ENCODE measurements around the gene CACNA2D4.

CACNA2D4 gene

DNA sequence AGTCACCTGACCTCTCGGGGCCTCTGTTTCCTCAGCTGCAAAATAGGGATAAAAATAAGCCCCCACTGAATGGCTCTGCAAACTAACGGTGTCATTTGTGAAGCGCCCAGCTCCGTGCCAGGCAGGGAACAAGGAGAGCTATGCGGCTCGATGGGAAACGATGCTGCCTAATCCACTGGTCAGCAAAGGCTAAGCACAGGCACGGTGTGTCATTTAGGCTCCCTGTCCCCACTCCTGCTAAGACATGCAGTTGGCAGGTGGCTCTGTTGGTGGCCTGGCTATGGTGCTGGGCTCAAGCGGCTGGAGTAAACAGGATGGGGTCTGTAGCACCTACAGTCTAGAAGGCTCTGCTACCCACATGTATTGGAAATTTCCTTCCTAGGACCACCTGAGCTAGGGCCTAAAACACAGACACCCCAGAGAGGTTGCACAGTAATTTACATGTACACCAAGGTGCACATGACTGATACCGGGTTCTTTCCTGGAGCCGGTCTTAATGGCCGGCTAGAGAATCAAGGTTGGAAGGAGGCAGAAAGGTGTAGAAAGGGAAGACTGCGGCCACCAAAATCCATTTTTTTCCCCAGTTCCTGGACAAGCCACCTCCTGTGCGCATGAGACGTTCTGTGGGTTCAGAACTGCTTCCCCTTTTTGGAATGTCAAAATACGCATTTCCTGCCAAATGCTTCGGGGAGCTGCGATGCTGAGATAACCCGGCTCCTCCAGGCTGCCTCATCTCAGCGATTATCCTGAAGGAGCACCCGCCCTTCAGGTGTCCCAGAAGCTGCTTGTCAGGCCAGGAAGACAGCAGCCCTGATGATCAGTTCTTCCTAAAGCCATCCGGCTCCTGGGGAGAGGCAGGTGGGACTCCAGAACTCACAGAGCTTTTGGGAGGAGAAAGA, 1.0 kb downstream of the CACNA2D4 start:
- no peak for FAIRE-seq

DNA sequence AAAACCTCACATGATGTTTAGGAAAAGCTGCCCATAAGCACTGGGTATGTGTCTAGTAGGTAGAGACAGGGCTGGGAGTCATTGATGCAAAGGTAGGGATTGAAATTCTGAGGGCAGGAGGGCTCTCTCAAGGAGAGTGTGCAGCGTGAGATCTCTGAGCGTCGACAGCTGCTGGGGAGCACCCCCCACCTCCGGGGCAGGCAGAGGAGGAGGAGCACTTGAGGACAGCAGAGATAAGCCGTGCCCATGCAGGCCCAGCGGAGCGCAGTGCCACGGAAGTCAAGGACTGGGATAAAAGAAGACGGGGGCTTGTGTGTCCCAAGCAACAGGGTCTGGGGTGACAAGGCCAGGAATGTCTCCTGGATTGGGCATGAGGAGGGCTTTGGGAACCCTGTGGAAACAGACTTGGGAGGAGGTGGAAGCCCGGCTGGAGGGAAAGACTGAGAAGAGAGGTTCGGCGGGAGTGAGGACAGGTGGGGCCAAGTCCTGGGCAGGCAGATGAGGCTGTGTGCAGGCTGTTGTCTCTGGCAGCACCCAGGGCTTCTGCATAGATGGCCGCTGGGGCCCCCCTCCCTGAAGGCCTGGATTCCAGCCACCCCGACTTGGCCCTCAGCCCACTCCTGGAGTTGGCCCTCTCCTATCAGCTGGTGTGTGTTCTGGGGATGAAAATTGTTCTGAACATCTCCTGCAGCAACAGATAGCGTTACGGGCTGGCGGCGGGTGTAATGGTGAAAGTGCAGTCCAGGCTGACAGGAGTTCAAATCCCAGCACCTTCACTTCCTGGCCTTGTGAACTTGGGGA, 1.9 kb downstream of the CACNA2D4 start:
- no peak for FAIRE-seq

DNA sequence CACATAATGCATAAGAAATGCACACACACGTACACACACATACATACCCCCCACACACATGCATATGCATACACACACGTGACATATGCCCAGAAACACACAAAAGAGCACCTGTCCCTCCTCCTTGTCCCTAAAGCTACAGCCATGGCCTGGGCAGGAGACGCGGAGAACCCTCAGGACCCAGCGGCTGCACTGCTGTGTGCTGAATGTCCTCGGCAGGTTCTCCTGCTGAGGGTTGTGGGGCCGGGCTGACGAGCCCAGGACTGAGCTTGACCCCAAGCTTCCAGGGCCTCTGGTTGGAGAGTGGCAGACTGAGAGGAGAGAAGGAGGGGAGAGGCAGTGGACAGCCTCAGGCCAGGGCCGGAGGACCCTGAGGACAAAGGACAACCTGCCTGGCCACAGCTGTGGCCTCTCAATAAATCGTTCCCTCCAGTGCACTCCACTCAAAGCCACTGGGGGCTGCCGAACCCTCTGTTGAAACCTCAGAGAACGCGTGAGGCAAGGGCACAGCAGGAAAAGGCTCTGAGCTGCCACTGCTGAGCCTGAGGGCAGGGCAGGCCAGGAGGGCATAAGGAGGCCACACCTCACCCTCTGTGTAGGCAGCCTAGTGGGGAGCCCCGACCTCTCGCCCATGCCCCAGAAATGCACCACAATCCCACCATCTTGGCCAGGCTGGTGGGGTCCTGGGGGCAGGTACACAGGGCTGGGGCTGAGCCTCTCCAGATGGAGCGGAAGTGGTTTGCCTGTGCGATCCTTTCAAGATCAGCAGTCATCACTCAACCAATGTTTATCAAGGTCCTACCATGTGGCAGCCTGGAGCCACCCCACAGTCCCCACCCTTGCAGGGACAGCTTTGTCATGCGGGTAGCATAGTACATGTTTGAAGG, 3.1 kb downstream of the CACNA2D4 start:
- FAIRE-seq = no peak

DNA sequence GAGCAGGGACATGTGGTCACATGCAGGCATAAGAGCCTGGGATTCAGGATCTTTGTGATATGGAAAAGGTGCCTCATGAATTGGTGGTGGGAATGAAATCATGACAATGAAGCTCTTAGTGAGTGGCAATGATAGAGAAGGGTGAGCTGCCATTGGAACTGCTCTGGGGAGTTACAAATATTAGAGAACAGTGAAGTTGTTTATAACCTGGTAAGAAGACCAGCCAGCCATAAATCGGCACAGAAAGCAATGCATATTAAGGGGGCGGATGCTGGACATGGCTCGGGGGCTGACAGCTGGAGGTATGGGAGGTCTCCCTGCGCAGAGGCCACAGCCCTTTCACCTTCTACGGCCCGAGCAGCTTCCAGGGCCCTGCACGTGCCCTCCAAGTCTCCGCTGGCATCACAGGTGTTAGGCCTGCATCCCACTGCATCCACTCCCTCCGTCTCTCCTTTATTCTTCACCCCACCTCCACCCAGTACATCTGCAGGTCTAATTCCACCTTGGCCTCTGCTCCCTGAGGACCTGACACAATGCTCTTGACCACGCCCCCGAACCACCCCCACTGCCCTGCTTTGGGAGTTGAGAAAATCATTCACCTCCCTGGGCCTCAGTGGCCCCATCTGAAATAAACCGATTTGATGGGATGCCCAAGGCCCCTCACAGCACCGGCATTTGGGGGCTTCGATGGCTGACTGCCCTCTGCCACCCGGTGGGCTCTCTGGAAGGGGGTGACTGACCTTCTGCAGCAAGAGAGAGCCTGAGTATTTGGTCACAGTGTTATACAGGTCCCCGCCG, 4.1 kb downstream of the CACNA2D4 start:
- FAIRE-seq = no peak

DNA sequence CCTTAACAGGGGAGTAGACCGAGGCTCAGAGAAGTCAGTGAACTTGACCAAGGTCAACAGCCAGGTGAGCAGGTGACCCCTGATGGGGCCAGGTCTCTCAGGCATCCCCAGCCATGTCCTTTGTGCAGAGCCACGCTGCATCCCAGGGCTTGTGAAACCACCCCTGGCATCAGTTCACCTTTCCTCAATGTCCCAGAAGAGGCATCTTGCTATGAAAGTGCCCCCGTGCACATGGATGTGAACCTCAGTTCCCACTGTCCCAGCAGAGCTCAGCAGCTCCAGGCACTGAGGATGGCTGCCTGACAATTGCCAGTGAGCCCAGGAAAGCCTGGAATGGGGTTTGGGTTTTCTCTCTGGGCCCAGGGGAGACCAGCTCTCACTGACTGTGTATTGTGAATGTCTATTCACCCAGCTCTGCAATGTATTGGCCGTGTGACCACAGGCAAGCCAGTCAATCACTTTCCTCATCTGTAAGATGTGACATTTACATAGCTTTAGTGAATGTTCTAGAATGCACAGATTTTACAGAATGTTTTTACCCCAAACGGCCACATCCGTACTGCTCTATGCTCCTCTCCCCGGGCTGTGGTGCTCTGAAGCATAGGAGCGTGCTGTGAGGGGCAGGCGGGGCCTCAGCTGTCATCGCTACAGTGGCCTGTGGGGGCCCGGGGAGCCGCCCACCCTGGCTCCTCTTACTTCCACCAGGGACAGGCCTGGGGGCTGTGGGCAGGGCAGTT, 4.9 kb downstream of the CACNA2D4 start:
- FAIRE-seq = no peak

DNA sequence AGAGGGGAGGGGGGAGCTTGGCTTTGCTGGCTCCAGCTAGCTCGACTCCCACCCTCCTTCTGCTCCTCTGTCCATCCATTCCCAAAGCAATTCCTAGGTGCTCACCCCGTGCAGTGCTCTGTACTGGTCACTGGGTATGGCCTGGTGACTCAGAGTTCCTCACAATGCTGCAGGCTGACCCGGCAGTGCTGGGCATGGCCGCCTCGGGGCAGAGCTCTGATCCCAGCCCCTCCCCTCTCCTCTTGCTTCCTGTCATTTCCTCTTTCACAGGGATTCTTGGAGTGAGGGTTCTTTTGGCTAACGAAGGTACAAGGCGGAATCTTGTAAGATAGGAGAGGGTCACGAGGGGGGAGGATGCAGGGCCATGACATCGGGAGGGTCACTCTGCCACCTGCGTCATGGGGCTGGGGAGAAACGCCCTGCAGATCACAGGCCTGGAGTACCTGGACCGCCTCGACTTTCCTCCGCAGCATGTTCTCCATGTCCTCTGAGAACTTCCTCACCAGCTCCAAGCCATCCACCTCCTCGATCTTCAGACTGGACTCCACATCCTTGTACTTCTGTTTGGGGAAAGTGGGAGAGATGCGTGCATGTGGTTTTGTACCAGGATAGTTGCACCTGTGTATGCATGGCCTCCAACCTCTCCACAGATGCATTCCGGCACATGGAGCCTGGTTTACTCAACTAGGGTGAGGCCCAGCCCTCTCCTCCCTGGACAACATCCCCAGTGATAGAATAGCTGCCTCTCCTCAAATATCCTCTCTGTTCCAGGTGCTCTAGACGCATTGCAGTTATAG, 5.7 kb downstream of the CACNA2D4 start:
- FAIRE-seq = no peak

DNA sequence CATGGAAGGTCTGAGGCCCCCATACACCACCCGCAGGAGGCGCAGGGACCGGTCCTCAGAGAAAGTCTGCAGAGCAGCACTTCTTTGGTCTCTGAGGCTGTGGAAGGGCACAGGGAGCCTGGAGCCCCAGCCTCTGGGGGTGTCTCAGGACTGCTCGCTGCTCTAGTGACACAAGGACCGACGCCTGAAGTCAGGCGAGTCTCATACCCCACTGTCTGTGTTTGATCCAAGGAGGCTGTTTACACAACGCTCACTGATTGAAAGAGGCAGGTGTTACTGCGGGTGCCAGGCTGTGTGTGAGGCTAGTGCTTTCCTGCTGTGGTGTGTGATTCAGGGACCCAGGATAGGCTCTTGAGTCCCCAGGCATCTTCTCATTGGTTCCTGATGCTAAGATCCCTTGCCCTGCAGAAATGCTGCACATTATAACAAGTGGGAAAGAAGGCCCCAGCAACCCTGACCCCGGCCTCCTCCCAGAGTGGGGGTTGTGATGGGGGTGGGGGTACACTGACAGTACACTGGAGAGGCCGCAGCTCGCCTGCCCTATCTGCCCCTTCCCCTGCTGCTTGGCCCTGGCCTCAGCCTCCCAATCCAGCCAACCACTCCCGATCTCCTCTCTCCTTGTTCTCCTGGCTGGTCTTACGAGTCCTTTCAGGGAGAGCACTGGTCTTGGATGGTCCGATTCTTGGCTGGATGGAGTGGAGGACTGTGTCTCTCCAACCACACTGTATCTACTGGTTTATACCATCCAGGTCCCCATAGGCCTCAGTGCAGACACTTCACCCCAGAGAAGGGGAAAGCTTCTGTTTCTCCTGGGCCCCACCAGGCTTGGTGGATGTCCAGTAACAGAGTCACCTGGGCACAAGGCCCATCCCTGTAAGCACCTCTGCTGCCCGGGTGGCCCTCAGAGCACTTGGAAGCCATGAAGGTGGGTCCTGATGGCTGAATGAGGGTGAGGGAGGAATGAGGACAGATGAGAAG, 6.6 kb downstream of the CACNA2D4 start:
- FAIRE-seq = no peak

DNA sequence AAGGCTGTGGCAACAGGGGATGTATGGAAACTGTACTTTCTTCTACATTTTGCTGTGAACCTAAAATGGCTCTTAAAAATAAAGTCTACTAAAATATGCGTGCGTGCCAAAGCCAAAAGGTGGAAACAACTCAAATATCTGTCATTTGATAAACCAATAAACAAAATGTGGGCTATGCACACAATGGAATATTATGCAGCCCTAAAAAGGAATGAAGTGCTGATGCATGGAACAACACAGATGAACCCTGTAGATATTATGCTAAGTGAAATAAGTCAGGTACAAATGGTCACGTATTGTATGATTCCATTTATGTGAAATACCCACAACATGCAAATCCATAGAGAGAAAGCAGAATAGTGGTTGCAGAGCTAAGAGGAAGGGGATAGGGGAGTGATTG, 8.0 kb downstream of the CACNA2D4 start:
- FAIRE-seq = no peak

DNA sequence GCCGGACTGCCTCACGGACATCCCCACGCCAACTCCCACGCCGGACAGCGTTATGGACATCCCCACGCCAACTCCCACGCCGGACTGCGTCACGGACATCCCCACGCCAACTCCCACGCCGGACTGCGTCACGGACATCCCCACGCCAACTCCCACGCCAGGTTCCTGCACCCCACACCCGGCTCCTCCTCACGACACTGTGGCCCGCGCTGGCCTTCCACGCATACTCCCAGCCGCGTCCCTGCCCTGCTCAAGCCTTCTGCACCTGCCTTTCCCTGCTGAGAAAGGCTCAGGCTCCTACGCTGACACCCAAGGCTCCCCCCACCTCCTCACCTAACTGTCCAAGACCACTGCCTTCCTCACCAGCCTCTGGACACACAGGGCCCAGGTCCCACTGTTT, 9.7 kb downstream of the CACNA2D4 start:
- FAIRE-seq = no peak

DNA sequence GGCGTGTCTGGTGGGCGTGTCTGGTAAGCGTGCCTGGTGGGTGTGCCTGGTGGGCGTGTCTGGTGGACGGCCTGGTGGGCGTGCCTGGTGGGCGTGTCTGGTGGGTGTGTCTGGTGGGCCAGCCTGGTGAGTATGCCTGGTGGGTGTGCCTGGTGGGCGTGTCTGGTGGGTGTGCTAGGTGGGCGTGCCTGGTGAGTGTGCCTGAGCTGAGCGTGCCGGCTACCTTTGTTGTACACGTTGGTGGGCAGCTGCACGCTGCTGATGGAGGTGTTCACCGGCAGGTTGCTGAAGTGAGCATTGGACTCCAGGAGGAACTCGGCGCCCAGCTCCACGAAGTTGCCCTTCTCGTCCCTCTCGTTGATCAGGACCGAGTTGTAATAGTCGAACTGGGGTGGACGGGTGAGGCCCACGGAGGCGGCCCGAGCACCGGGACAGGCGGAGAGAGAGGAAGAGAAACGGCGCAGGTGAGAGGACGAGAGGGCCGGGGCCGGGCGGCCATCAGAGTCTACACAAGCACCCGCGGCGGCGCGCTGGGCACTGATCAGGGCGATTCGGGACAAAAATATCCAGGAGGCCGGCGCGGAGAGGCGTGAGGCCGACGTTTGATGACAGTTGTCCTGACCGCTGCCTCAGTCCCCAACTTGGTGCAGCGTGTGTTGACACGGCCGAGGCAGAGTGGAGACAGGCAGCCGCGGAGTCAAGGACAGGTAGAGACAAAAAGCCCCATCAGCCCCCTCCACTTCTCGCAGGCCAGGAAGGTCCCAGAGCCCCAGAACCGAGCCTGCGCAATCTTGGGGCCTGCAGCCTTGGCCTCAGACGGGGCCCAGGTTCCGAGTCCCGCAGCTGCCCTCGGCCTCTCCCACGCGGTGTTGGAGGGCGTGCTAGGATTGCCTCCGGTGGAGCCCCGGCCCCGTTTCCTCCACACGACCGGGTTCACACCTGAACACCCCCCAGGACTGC, 10.5 kb downstream of the CACNA2D4 start:
- FAIRE-seq = no peak

DNA sequence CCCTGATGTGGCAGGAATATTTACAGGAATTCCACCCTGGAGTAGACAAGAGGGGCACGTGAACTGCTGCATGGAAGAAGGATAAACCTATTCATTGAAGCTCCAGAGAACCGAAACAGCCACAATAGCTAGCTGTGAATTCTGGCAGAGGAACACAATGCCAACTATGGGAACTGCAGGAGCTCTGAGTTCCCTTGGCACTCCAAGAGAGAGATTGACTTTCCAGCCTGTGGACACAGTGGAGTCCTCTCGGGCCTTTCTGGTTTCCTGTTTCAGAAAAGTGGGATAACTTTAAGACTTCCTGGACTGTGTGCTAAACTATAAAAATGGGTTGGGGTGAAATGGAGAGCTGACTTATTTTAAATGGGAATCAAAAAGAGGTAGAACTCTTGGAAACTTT, 11.9 kb downstream of the CACNA2D4 start:
- FAIRE-seq = no peak

DNA sequence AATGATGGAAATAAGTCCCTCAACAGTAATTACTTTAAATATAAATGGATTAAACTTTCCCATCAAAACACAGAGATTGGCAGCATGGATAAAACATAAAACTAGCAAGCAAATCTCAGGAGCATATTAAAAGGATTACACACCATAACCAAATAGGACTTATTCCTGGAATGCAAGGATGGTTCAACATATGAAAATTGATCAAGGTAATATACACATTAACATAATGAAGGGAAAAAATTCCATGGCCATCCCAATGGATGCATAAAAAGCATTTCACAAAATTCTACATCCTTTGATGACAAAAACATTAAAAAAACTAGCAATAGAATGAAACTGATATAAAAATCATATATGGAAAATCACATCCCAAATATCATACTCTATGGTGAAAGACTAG, 13.6 kb downstream of the CACNA2D4 start:
- no peak for FAIRE-seq

DNA sequence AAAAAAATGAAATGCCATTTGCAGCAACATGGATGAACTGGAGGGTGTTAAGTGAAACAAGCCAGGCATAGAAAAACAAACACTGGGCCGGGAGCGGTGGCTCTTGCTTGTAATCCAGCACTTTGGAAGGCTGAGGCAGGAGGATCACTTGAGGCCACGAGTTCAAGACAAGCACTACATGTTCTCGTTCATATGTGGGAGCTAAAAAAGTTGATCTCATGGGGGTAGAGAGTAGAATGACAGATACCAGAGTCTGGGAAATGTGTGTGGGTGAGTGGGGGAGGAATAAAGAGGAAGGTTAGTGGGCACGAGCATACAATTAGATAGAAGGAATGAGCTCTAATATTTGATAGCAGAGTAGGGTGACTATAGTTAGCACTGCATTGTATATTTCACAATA, 21.5 kb downstream of the CACNA2D4 start:
- no peak for FAIRE-seq

DNA sequence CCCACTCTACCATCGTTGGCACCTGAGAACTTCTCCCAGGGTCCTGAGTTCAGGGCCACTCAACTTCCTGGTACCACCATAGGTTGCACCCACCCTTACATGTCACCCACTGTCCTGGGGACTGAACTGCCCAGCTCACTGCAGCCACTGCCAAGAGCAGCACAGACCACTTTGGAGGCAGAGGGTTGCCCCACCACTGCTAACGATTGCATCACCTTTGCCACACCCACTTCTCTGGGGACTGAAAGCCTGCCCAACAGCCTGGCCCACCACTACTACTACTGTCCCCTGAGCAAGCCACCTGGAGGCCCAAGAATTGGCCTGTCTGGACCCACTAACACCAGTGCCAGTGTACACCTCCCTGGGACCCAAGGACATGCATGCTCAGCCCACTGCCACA, 27.6 kb downstream of the CACNA2D4 start:
- FAIRE-seq = no peak

DNA sequence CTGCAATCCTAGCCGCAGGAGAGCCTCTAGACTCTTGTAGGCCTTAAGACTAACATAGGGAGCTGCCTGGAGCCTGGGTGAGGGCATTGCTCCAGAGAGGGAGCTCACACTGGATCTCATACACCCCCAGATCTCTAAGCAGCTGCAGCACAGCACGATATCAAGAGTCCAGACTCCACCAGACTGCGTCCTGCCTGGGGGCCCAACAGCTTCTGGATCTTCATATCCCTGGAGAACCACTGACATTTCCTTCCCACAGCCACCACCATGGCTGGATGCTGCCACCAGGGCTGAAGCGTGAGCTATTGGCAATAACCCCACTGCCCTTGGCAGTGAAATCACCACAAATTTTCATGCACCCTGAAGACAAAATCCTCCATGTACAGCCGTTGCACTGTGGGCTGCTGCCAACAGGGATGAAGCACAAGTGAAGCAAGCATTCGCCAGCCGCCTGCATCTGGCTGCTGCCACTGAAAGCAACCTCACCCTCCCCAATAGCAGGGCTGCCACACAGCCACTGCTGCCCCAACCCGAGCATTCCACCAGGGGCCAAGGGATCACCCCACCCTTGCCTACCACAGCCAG, 28.2 kb downstream of the CACNA2D4 start:
- FAIRE-seq = no peak

DNA sequence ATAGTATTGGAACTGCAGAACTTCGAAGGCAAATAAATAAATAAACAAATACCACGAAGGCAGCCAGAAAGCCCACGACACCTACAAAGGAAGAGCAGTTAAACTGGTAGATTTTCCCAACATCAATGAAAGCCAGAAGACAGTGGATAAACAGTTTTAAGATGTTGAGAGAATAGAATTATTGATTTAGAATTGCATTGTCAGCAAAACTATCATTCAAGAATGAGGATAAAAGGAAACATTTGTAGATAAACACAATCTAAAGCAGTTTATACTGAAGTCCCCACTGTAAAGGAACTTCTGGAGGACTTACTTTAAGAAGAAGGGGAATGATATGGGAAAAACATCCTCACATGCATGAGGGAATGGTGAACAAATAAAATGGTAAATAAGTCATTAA, 29.5 kb downstream of the CACNA2D4 start:
- no peak for FAIRE-seq

DNA sequence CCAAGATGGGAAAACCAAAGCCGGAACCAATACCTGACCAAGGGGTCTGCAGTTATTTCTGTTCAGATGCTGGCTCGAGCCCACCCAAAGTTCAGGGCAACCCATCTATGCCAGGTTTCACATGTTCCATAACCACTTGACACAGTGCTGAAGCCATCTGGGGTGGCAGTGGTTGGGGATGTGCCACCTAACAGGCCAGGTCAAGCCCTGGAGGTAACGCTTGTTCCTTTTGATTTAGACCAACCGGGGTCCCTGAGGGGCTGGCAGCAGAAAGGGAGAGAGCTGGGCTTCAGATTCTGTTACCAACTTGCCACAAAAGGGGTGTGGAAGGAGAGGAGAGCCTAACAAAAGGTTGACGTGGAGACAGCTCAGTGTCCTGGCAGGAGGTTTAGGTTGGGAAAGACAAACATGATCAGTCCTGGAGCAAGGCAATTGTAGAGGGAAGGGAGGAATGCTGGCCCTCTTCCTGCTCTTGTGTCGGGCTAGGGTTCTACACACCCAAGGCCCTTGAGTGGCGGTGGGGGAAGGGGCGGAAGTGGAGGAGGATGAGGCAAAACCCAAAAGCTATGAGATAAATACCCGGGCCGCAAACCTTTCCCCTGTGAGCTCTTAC, 31.9 kb downstream of the CACNA2D4 start:
- FAIRE-seq = no peak

Measured in endometrium (tissue), 2 donors.